ENCODE measurements around the gene MARCO. TPM values are rescaled to one million over a fixed set of nuclear protein-coding genes. Genes with fewer than 3 reads are reported as not detected.
"Not testable (repeated sequence)": the region's sequence is repeated elsewhere in the genome, so short reads cannot be mapped to it uniquely, and the experiment has no call there.

MARCO gene
- total RNA-seq, 1 experiment from 2014 or later, result not detected

DNA sequence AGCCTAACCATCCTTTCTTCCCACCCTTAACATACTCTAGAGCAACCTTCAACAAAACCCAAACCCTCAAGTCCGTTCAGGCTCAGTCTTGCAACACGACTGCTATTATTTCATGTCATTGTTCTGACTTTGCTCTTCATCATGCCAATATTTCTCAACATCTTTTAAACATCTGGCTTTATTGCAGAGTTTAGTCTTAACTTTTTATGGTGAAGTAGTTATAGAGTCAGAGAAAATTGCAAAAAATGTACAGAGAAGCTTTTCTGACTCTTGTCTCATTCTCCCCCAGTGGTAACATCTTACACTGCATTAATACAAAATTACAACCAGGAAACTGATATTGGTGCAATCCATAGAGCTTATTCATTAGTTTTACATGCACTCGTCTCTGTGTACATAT lies 3.9 kb downstream of the MARCO start:
- no peak overlapping the region for H3T11ph ChIP-seq (ENCODE audit: low read length)
- no peak overlapping the region for H2AK5ac ChIP-seq (ENCODE audit: insufficient read length, low read length)
- H3K9ac ChIP-seq (ENCODE audit: extremely low read depth, insufficient read length, low read length), result no peak overlapping the region
- DNase-seq, result no peak
- H3K4me2 ChIP-seq (ENCODE audit: insufficient read depth, insufficient read length, low read length), result no peak overlapping the region
- no peak overlapping the region for H3K14ac ChIP-seq (ENCODE audit: insufficient read depth, low read length)
- no peaks in the 10 kb centered on the region for H3K9me3 ChIP-seq (ENCODE audit: control insufficient read depth, low read depth, low read length)
- H2BK120ac ChIP-seq (ENCODE audit: low read depth, low read length, poor library complexity, severe bottlenecking), result no peak overlapping the region
- H3K36me3 Mint-ChIP-seq (ENCODE audit: insufficient read depth in 1 of 3, low read depth in 3 of 3), result no peaks in the 10 kb centered on the region
- peaks cover 4% of the 10 kb centered on the region for H3K27me3 Mint-ChIP-seq (ENCODE audit: low read depth)
- no peaks in the 10 kb centered on the region for H3K23me2 ChIP-seq (ENCODE audit: insufficient read length, low read depth, low read length, poor library complexity, severe bottlenecking)
- no peaks in the 10 kb centered on the region for H4K20me1 ChIP-seq (ENCODE audit: control insufficient read depth, insufficient read depth, insufficient read length)
- no peak overlapping the region for H2AFZ ChIP-seq (ENCODE audit: low read length)
- no peak overlapping the region for H3K18ac ChIP-seq (ENCODE audit: insufficient read length, low read depth, low read length)
- H3K27ac ChIP-seq (ENCODE audit: insufficient read length, low read depth, low read length), result no peak overlapping the region
- no peak overlapping the region for H2BK15ac ChIP-seq (ENCODE audit: low read depth, low read length)
- H3K79me1 ChIP-seq (ENCODE audit: insufficient read depth, low read depth, low read length, poor library complexity, severe bottlenecking), result no peaks in the 10 kb centered on the region
- WGBS (ENCODE audit: extremely low coverage, insufficient read length, low lambda C conversion rate), result no CpG with 5 or more reads among the region's 3 CpGs
- no peaks in the 10 kb centered on the region for H3K79me2 ChIP-seq (ENCODE audit: insufficient read depth, low read length)
- no peaks in the 10 kb centered on the region for H3K9me3 Mint-ChIP-seq
- no peak overlapping the region for H4K91ac ChIP-seq (ENCODE audit: insufficient read length, low read depth, low read length)
- H3K27me3 ChIP-seq (ENCODE audit: insufficient read depth, low read length), result no peaks in the 10 kb centered on the region
- H4K8ac ChIP-seq (replicated peaks; ENCODE audit: insufficient read length, low read depth, low read length), result no peak overlapping the region
- H2BK12ac ChIP-seq (ENCODE audit: insufficient read length, low read depth, low read length), result no peak overlapping the region
- no peak overlapping the region for H4K5ac ChIP-seq (ENCODE audit: insufficient read length, low read depth, low read length)
- H2BK5ac ChIP-seq (ENCODE audit: insufficient read length, low read length), result no peak overlapping the region
- no peaks in the 10 kb centered on the region; the same call in 1 of the 2 replicates for H3K4me1 ChIP-seq (ENCODE audit: insufficient read depth, low read length)
- no peak overlapping the region for H3K4ac ChIP-seq (ENCODE audit: low read depth, low read length)
- TF ChIP-seq, protein P1, sequence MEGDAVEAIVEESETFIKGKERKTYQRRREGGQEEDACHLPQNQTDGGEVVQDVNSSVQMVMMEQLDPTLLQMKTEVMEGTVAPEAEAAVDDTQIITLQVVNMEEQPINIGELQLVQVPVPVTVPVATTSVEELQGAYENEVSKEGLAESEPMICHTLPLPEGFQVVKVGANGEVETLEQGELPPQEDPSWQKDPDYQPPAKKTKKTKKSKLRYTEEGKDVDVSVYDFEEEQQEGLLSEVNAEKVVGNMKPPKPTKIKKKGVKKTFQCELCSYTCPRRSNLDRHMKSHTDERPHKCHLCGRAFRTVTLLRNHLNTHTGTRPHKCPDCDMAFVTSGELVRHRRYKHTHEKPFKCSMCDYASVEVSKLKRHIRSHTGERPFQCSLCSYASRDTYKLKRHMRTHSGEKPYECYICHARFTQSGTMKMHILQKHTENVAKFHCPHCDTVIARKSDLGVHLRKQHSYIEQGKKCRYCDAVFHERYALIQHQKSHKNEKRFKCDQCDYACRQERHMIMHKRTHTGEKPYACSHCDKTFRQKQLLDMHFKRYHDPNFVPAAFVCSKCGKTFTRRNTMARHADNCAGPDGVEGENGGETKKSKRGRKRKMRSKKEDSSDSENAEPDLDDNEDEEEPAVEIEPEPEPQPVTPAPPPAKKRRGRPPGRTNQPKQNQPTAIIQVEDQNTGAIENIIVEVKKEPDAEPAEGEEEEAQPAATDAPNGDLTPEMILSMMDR (conservative IDR thresholded peaks at IDR 0.05), result no peak
- H3K4me3 Mint-ChIP-seq, result no peak overlapping the region
- H2BK20ac ChIP-seq (ENCODE audit: low read depth, low read length, poor library complexity, severe bottlenecking), result no peak overlapping the region
- H3K56ac ChIP-seq (ENCODE audit: insufficient read length, low read depth, low read length), result no peak overlapping the region
- H3K27ac Mint-ChIP-seq, result no peak overlapping the region
- H3K23ac ChIP-seq (ENCODE audit: insufficient read length, low read depth, low read length), result no peak overlapping the region
- no peaks in the 10 kb centered on the region for H3K4me1 Mint-ChIP-seq

DNA sequence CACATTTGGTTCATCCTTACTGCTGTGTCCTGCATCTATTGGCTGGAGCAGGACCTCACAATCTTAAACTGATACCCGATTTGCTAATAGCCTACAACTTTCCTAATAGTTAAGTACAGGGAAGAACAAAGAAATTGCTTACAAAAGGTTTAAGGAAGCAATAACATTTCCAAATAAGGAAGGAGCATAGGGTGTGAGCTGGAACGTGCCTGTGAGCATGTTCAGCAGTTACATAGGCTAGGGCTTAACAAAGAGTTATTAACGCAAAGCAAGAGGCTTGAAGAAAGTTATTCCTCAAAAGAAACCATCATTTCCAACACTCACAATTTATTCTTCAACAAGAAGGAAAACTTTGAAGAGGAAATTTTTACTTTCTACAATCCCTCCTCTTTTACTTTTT lies 6.3 kb downstream of the MARCO start:
- H3K56ac ChIP-seq (ENCODE audit: insufficient read length, low read depth, low read length); H3K23ac ChIP-seq (ENCODE audit: insufficient read length, low read depth, low read length); H3K4me3 Mint-ChIP-seq; H3K9me3 Mint-ChIP-seq; H3K4me1 Mint-ChIP-seq; H3K36me3 Mint-ChIP-seq (ENCODE audit: insufficient read depth in 1 of 3, low read depth in 3 of 3); H3K27ac ChIP-seq (ENCODE audit: insufficient read length, low read depth, low read length); H2BK5ac ChIP-seq (ENCODE audit: insufficient read length, low read length); H4K8ac ChIP-seq (replicated peaks; ENCODE audit: insufficient read length, low read depth, low read length); H3K4me2 ChIP-seq (ENCODE audit: insufficient read depth, insufficient read length, low read length); H3K18ac ChIP-seq (ENCODE audit: insufficient read length, low read depth, low read length); H2BK120ac ChIP-seq (ENCODE audit: low read depth, low read length, poor library complexity, severe bottlenecking); H2AFZ ChIP-seq (ENCODE audit: low read length); H3K9me3 ChIP-seq (ENCODE audit: control insufficient read depth, low read depth, low read length); H3K9ac ChIP-seq (ENCODE audit: extremely low read depth, insufficient read length, low read length); H3K4me1 ChIP-seq (ENCODE audit: insufficient read depth, low read length); H2BK15ac ChIP-seq (ENCODE audit: low read depth, low read length); H3K27me3 ChIP-seq (ENCODE audit: insufficient read depth, low read length); H3K79me2 ChIP-seq (ENCODE audit: insufficient read depth, low read length); H4K5ac ChIP-seq (ENCODE audit: insufficient read length, low read depth, low read length); H3K14ac ChIP-seq (ENCODE audit: insufficient read depth, low read length); H2BK20ac ChIP-seq (ENCODE audit: low read depth, low read length, poor library complexity, severe bottlenecking); H3K4ac ChIP-seq (ENCODE audit: low read depth, low read length); H3K27ac Mint-ChIP-seq; H3K23me2 ChIP-seq (ENCODE audit: insufficient read length, low read depth, low read length, poor library complexity, severe bottlenecking); H4K20me1 ChIP-seq (ENCODE audit: control insufficient read depth, insufficient read depth, insufficient read length); H3K27me3 Mint-ChIP-seq (ENCODE audit: low read depth); H4K91ac ChIP-seq (ENCODE audit: insufficient read length, low read depth, low read length); H3T11ph ChIP-seq (ENCODE audit: low read length); H2AK5ac ChIP-seq (ENCODE audit: insufficient read length, low read length); H3K79me1 ChIP-seq (ENCODE audit: insufficient read depth, low read depth, low read length, poor library complexity, severe bottlenecking); DNase-seq; H2BK12ac ChIP-seq (ENCODE audit: insufficient read length, low read depth, low read length): not testable (repeated sequence)
- WGBS (ENCODE audit: extremely low coverage, insufficient read length, low lambda C conversion rate), result no CpG with 5 or more reads among the region's 3 CpGs
